NCI-H2081 treated with DMSO at 0.1 percent for 48 hours (cell line): Measurements from ENCODE around the gene CXCL17.

Experiments used
- DNase-seq: peaks from one replicate; lab custom pipeline; 2025; lab: John Stamatoyannopoulos, UW

CXCL17 gene

DNA sequence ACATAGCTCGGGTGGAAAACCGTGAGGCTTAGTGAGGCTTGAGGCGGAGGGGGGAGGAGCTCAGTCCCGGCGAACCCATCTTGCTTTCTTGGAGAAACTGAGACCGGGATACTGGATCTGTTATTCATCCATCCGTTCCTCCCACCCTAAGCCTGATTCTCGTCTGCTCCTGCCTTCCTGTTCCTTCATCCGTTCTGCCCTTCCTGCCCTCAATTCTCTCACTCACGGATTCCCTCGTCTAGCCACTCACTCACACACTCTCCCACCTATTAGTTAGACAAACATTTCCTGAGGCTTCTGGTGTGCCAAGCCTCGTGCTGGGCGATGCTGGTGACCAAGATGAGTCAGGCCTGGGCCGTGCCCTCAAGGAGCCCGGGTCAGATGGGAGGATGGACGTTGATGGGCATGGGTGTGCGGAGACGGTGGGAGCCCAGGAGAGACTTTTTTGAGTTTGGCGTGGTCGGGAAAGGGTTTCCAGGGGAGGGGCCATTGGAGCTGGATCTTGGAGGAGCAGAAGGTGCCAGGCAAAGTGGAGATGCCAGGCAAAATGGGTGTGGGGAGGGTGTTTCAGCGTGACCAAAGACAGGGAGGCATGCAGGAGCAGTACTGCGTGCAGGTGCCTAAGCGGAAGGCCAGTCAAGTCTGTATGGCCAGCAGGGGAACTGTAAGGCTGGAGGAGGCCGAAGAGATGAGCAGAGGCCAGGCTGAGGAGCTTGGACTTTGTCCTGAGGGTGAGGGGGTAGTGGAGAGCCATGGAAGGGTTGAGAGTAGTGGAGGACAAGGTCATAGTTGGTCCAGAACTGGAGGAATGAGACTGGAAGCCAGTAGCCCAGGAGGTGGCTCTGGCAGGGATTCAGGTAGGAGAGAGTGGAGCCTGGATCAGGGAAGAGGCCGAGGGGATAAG, 45.2 kb downstream of the CXCL17 start:
- DNase-seq: no peak

DNA sequence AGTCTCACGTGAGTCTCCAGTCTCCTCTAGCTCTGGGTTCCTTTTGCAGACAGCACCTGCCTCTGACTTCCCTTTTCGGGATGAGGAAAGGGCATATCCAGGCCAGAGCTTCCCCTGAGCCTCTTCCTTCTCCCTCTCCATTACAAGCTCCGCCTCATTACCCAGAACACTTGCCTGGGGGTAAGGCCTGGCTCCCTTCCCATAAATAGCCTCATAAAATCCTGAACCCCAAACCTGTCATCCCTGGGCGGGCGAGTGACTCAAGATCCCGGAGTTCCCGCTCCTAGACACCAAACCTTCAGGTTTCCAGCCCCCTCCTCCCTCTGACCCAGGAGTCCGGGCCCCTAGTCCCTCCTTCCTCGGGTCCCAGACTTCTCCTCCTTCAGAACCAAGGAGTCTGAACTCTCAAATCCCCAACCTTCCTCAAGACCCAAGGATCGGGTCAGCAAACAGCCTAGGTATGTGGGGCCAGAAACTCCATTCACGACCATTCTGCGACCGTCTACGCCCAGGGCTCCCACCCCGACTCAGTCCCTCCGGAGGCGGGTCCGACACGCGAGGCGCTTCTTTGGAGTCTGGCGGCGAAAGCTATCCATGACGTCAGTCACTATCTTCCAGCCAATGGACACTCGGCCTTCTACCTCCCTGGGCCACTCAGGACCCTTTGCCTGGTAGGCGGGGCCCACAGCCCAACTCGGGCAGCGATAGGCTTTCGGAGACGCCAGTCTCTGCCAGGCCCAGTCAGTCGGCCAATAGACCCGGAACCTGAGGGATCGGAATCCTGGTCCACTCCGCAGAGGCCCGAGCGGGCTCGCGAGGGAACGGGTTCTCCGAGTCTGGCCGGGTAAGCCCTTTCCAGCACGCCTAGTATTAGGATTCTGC, 46.1 kb downstream of the CXCL17 start:
- DNase-seq: peak; percentile 93

DNA sequence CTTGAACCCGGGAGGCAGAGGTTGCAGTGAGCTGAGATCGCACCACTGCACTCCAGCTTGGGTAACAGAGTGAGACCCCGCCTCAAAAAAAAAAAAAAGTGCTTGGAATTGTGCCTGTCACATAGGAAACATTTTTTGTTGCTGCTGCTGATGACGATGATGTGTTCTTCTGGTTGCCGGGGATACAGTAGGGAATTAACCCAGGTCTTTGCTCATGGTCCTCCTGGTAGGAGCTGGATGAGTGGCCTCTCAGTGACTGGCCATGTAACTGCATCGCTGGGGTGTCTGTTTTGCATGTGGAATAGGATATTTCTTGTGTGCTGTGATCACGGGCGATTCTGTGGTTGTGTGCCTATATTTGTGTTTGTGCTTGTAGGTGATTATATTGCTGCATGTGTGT, 48.0 kb downstream of the CXCL17 start:
- no peak for DNase-seq

DNA sequence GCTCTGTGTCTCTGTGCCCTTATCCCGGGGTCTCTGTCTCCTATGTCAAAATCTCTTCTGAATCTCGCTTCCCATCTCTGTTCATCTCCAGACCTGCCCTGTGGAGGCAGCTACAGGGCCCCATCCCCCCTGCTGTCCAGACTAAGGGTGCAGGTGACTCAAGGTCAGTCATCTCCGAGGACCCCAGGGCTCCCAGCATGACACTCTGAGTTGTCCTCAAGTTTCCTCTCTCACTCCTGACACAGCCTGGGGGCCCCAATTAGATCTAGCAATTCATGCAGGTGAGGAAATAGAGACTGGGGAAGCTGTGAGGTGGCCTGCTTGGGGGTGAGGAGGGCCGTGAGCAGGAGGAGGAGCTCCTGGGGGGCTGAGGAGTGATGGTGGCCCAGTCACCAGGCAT, 50.6 kb downstream of the CXCL17 start:
- DNase-seq: no peak

DNA sequence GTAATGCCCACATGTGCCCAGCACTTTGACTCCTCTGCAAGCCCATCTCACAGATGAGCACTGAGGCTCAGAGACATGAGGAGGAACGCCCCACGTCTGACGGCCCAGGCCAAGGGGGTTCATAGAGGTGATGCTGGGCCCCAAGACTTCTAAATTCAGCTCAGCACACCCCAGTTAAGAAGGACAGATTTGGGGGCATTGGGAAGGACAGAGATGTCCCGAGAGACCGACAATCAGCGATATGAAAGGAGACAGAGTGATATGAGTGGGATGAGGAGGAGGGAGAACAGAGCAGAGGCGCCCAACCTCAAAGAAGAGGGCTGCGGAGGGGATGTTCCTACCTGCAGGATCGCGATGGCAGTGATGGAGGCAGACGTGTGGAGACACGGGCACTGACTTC, 52.8 kb downstream of the CXCL17 start, which contains the start of gene CNFN:
CNFN (minus strand) TSS at position 399 of the 400 bp plus-strand sequence. CDS start 1,260 bp downstream, outside the sequence.
- DNase-seq: no peak

DNA sequence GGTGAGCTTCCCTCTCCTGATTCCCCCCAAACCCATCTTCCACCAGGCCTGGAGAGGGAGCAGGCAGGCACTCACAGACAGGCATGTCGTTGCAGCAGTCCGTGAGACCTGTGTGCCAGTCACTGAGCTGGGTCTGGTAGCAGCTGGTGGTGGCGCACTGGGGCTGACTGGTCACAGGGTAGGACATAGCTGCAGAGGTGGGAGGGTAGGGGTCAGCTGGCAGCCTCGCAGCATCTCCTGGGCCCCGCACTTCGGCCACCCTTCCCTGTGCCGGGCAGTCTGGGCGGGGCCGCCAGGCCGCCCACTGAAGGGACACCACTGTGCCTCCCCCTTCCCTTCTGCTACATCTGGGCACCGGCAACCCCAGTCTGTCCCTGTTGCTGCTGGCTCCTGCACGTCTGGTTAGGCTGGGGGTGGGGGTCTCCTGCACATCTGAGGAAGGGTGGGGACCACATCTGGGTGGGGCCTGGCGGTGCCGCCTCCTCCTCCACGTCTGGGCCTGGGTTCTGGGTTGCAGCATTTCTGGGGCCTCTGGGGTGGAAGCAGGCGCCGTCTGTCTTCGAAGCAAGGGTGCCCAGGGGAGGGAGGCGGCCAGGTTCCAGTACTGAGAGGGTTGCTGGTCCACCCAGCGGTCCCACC, 53.8 kb downstream of the CXCL17 start:
- DNase-seq: no peak

DNA sequence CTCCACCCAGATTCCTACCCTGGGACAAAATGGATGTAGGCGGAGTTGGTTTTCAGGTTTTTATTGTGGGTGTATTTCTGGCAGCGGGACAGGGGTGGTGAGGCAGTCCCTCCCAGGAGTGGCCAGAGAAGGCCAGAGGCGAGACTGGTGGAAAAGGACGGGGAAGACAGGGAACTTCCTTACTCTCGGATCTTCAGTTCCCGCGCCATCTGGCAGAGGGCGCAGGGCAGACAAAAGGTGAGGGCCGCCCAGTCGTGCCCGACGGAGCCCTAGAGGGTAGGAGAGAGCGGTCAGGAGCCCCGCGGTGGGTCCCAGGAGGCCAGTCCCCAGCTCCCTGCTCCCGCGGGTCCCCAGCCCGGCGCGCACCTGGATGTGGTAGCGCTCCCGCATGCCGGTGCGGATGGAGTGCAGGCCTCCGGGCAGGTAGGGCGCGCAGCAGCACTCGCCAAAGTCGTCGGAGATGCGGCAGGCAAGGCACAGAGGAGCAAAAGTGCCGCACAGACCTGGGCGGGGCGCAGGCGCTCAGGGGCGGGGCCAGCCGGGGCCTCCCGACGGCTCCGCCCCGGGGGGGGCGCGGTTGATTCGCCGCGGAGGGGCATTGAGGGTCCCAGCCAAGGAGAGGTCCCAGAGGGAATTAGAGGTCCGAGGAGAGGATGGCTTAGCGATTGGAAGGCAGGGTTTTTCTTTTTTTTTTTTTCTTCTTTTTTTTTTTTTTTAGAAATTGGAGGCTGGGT, 55.6 kb downstream of the CXCL17 start:
- DNase-seq: no peak

DNA sequence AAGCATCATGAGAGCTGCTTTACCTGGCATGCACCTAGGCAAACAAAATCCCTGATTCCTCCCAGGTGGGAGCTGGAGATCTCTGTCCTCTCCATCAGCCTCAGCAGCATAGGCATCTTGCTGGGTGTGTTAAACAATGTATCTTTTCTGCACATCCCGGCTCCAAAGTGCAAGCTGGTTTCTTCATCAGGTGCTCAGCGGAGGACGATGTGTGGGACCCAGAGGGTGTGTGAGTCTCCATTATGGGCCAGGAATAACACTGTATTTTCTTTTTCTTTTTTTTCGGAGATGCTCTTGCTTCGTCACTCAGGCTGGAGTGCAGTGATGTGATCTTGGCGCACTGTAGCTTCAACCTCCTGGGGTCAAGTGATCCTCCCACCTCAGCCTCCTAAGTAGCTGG, 62.6 kb downstream of the CXCL17 start:
- no peak for DNase-seq
